Tibial nerve (tissue), 4 donors: ENCODE measurements around the gene DHDH. TPM values are rescaled to one million over a fixed set of nuclear protein-coding genes. Genes with fewer than 3 reads are reported as not detected.

ENCODE experiments used
- DNase-seq, 2 donors: peaks; one replicate each; pipeline ENCODE4 v3.0.0-alpha.2; 2019; ENCODE audit warnings: low spot score in 2 of 2
- H3K27ac ChIP-seq, 4 donors: fragments of 200-600 bp; sonication (generic) in 3 of 4; one replicate each; pipeline ENCODE4 v1.5.1; 2017 to 2019; ENCODE audit warnings: mild to moderate bottlenecking in 1 of 4
- H3K27me3 ChIP-seq, 2 donors: fragments of 200-600 bp; sonication (generic) in 1 of 2; one replicate each; pipeline versions ENCODE4 v1.5.1 to v1.6.0; 2017 to 2019
- H3K36me3 ChIP-seq, 3 donors: fragments of 200-600 bp; sonication (generic); one replicate each; pipeline ENCODE4 v1.5.1; 2018 to 2019
- H3K4me1 ChIP-seq, 4 donors: fragments of 200-600 bp; sonication (generic) in 3 of 4; one replicate each; pipeline ENCODE4 v1.5.1; 2017 to 2019
- H3K4me3 ChIP-seq, 4 donors: fragments of 200-600 bp; sonication (generic) in 3 of 4; one replicate each; pipeline ENCODE4 v1.5.1; 2017 to 2019; ENCODE audit warnings: mild to moderate bottlenecking in 1 of 4, moderate library complexity in 1 of 4
- H3K9me3 ChIP-seq, 4 donors: fragments of 200-600 bp; sonication (generic) in 3 of 4; one replicate each; pipeline ENCODE4 v1.5.1; 2017 to 2019
- EP300 ChIP-seq, 2 donors: sonication (generic); formaldehyde crosslinking; IDR thresholded peaks; one replicate each; pipeline ENCODE4 v1.6.1; 2017; ENCODE audit warnings: antibody characterized with exemption in 2 of 2, mild to moderate bottlenecking in 1 of 2
- POLR2A ChIP-seq, 2 donors: fragments of 450-650 bp; IDR thresholded peaks; one replicate each; pipeline ENCODE4 v1.6.1; 2017; ENCODE audit warnings: antibody characterized with exemption in 2 of 2, mild to moderate bottlenecking in 2 of 2, moderate library complexity in 2 of 2
- WGBS, 2 donors: methylation state at CpG; one replicate each; pipeline ENCODE4 v1.1.5; 2018; 5-methylcytosine and 5-hydroxymethylcytosine counted together
- total RNA-seq, 4 donors: library from RNA; depleted of rRNA; stranded (reverse); fragments of >200 nt; gene quantifications; one replicate each; pipeline ENCODE4 v1.1.0, GENCODE V29; 2016
- TF ChIP-seq, protein P1 (sequence below), 5 experiments: fragments of 200-600 bp in 3 of 5; fragments of 450-650 bp in 2 of 5; sonication (generic) in 3 of 5; IDR thresholded peaks; one replicate each; pipeline ENCODE4 v1.5.1; 2016 to 2019; ENCODE audit warnings: antibody characterized with exemption in 5 of 5, mild to moderate bottlenecking in 3 of 5, moderate library complexity in 2 of 5

The DHDH gene
- total RNA-seq, 4 donors from 2014 or later, result 1.2 TPM; not detected in 3

DNA sequence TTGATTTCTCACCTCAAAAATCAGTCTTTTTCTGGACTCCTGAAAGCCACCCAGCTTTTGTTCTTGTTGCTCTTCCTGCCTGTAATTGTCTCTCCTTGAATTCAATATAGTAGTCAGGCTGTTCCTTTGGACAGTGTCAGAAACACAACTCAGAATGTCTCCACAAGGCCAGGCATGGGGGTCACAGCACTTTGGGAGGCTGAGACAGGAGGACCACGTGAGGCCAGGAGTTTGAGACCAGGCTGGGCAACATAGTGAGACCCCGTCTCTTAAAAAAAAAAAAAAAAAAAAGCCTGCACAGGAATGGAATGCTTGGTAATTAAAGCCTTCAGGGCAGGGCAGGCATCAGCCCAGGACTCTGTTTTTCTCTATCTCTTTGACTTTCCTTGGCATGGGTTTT is 12.3 kb downstream of the DHDH start:
- Histone ChIP-seq H3K27ac (no peak overlapping the region), H3K9me3 (peaks cover 0 to 11% (median 0%) of the 10 kb centered on the region in 4 donors), H3K36me3 (peaks cover 0 to 5% (median 0%) of the 10 kb centered on the region in 3 donors), H3K4me1 (peaks cover 0 to 3% (median 0%) of the 10 kb centered on the region in 4 donors), H3K4me3 (no peak overlapping the region), H3K27me3 (no peaks in the 10 kb centered on the region)
- TF ChIP-seq, protein P1, sequence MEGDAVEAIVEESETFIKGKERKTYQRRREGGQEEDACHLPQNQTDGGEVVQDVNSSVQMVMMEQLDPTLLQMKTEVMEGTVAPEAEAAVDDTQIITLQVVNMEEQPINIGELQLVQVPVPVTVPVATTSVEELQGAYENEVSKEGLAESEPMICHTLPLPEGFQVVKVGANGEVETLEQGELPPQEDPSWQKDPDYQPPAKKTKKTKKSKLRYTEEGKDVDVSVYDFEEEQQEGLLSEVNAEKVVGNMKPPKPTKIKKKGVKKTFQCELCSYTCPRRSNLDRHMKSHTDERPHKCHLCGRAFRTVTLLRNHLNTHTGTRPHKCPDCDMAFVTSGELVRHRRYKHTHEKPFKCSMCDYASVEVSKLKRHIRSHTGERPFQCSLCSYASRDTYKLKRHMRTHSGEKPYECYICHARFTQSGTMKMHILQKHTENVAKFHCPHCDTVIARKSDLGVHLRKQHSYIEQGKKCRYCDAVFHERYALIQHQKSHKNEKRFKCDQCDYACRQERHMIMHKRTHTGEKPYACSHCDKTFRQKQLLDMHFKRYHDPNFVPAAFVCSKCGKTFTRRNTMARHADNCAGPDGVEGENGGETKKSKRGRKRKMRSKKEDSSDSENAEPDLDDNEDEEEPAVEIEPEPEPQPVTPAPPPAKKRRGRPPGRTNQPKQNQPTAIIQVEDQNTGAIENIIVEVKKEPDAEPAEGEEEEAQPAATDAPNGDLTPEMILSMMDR (IDR thresholded peaks at IDR 0.05), result no peak
- TF ChIP-seq EP300 (IDR thresholded peaks at IDR 0.05) (no peak), POLR2A (IDR thresholded peaks at IDR 0.05) (no peak)
- DNase-seq, result no peak
- 80 to 83% methylated on average over 2 of the region's 2 CpGs for WGBS, 2 donors

- DNase-seq, result no peak
- TF ChIP-seq EP300 (IDR thresholded peaks at IDR 0.05) (no peak), POLR2A (IDR thresholded peaks at IDR 0.05) (no peak)
- TF ChIP-seq, protein P1 (IDR thresholded peaks at IDR 0.05), result no peak
- H3K9me3 ChIP-seq, result peaks cover 0 to 7% (median 0%) of the 10 kb centered on the region in 4 donors
- no peaks in the 10 kb centered on the region for H3K27me3 ChIP-seq
- H3K36me3 ChIP-seq, result no peaks in the 10 kb centered on the region
- peaks cover 0 to 3% (median 0%) of the 10 kb centered on the region in 4 donors for H3K4me1 ChIP-seq
- no peak overlapping the region for H3K4me3 ChIP-seq
- 68 to 88% methylated on average over 6 to 7 of the region's 9 CpGs for WGBS, 2 donors
- H3K27ac ChIP-seq, result no peak overlapping the region
These were observed 13.2 kb downstream of the DHDH start for GRCh38 chr19:48946463-48947257.

DNA sequence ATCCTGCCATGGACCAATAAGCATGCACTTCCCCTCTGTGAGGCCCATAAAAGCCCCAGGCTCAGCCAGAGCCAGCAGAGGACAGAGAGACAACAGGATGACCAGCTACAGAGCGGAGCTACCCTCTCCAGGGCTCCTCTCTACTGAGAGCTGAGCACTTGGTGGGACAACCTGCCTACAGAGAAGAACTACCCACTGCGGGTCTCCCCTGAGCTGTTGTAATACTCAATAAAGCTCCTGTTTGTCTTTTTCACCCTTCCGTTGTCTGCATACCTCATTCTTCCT is 13.7 kb downstream of the DHDH start:
- Histone ChIP-seq H3K27ac (no peak overlapping the region), H3K9me3 (peaks cover 0 to 7% (median 0%) of the 10 kb centered on the region in 4 donors), H3K4me1 (peaks cover 0 to 3% (median 0%) of the 10 kb centered on the region in 4 donors), H3K27me3 (no peaks in the 10 kb centered on the region), H3K36me3 (no peaks in the 10 kb centered on the region), H3K4me3 (no peak overlapping the region)
- no peak for TF ChIP-seq POLR2A (IDR thresholded peaks at IDR 0.05)
- TF ChIP-seq, protein P1 (IDR thresholded peaks at IDR 0.05), result no peak
- TF ChIP-seq EP300 (IDR thresholded peaks at IDR 0.05), result no peak
- no peak for DNase-seq
- 84 to 100% methylated on average over 3 of the region's 3 CpGs for WGBS, 2 donors

- no peaks in the 10 kb centered on the region for H3K36me3 ChIP-seq
- H3K27me3 ChIP-seq, result no peaks in the 10 kb centered on the region
- H3K4me1 ChIP-seq, result peaks cover 0 to 12% (median 2%) of the 10 kb centered on the region in 4 donors
- no peak for TF ChIP-seq EP300 (IDR thresholded peaks at IDR 0.05)
- no peak for DNase-seq
- WGBS, 2 donors, result 45 to 69% methylated on average over 3 of the region's 3 CpGs
- H3K4me3 ChIP-seq, result no peak overlapping the region
- peaks cover 0 to 7% (median 0%) of the 10 kb centered on the region in 4 donors for H3K9me3 ChIP-seq
- no peak overlapping the region for H3K27ac ChIP-seq
These were observed 16.7 kb downstream of the DHDH start for GRCh38 chr19:48950159-48950558.

DNA sequence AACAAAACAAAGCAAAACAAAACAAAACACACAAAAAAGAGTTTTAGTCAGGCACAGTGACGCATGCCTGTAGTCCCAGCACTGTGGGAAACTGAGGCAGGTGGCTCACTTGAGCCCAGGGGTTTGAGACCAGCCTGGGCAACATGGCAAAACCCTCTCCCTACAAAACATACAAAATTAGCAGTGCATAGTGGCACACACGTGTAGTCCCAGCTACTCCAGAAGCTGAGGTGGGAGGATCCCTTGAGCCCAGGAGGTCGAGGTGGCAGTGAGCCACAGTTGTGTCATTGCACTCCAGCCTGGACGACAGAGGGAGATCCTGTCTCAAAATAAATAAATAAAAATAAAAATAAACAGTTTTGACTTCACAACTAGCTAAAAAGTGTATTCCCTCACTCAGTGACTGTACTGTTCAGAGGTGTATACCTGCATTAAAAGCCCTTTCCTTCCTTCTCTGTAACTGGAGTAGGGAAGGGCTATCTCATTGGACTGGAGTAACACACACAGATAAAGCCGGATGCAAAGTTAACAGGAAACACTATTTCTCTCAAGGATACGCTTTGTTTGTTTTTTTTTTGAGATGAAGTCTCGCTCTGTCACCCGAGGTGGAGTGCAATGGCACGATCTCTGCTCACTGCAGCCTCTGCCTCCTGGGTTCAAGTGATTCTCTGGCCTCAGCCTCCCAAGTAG is 17.5 kb downstream of the DHDH start:
- no peak overlapping the region for H3K27ac ChIP-seq
- H3K36me3 ChIP-seq, result no peaks in the 10 kb centered on the region
- H3K4me3 ChIP-seq, result no peak overlapping the region
- H3K9me3 ChIP-seq, result peaks cover 0 to 7% (median 0%) of the 10 kb centered on the region in 4 donors
- no peak for DNase-seq
- WGBS, 2 donors, result 46 to 47% methylated on average over 9 of the region's 9 CpGs
- H3K4me1 ChIP-seq, result peaks cover 0 to 20% (median 10%) of the 10 kb centered on the region in 4 donors
- no peaks in the 10 kb centered on the region for H3K27me3 ChIP-seq
- TF ChIP-seq, protein P1 (IDR thresholded peaks at IDR 0.05), result no peak
- no peak for TF ChIP-seq POLR2A (IDR thresholded peaks at IDR 0.05)
- TF ChIP-seq EP300 (IDR thresholded peaks at IDR 0.05), result no peak
